Activated CD4-positive, alpha-beta T cell treated with anti-CD3 and anti-CD28 coated beads for 48 hours (primary cell): ENCODE results near the gene GRK5.

Experiments
- DNase-seq: peaks from one replicate; pipeline ENCODE4 v3.0.0-alpha.2; 2020

Gene GRK5

DNA sequence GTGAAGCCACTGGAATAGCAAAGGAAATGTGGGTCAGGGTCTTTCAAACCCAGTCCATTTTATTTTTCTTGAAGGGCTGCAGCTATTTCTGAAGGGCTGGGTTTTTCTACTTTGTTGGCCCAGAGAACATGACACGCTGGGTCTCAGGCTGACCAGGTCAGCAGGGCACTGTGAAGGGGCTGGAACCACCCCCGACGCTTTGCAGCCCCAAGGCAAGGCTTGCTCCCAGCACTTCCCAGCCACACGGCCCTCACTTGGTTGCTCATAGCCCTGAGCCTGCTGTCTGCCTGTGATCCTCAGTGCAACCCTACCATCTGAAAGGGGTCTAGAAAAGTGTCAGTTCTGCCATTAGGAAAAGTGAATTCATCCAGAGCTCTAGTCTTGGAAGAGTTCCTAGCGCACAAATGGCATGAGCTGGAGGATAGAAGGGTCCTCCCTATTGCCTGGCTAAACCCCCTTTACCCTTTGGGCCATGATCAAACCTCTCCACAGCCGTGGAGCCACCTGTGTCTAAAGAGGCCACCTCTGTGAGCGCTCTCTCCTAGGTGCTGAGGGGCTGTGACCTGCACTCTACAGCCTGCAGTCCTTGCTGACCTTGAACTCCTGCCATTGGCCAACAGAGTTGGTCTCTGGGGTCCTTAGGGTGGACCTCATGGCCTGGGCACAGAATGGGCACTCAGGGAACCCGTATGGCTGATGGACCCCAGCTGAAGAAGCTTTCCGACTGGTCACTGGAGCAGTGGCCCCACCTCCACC lies 203.2 kb downstream of the GRK5 start:
- DNase-seq, result no peak

DNA sequence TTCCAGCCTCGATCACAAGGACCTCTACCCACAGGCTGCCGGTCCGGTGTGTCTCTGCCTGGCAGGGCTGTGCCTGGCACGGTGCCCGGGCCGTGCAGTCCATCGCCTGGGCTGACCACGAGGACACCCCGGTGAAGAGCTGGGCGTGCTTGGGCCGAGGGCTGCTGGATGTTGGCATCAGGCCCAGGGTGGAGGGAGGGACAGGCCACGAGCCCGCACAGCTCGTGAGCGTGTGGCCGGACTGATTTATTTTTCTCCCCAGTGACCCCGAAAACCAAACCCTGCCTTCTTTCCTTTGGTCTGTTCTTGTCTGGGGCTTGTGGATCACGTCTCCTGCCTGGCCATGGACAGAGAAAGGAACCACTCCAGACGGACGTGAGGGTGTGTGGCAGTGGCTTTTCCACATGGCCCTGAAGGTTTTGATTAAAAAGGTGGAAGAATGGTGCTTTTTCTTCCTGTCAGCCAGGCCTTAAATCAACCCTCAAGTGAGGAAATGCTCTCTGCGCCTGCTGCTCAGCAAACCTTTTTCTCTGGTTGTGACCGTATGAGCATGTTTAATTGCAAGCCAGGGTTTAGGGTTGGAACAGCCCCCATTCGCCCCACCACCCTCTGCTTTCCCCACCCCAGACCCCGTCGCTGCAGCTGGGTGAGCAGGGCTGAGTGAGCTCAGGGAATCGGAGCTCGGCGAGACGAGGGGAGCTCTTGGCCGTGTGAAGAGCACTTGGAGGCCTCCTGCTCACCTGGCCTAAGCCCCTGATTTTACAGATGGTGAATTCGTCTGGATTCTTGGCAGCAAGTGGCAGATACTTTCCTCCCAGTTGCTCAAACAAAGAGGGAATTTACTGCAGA lies 205.1 kb downstream of the GRK5 start:
- no peak for DNase-seq

DNA sequence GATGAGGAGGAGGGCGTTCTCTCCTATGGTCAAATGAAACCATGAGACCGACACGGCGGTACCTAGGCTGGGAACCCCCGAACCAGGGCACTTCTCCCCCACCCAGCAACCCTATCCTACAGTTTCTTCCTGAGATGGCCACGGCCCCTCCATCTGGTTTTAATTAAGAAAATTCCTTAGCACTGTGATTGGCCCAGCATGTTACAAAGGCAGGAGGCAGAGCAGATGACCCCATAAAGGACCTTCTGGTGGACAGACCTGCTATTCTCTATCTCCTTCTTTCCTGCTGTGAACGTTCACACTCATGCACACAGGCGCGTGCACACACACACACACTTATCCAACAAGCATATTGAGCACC lies 205.7 kb downstream of the GRK5 start:
- DNase-seq, result no peak

DNA sequence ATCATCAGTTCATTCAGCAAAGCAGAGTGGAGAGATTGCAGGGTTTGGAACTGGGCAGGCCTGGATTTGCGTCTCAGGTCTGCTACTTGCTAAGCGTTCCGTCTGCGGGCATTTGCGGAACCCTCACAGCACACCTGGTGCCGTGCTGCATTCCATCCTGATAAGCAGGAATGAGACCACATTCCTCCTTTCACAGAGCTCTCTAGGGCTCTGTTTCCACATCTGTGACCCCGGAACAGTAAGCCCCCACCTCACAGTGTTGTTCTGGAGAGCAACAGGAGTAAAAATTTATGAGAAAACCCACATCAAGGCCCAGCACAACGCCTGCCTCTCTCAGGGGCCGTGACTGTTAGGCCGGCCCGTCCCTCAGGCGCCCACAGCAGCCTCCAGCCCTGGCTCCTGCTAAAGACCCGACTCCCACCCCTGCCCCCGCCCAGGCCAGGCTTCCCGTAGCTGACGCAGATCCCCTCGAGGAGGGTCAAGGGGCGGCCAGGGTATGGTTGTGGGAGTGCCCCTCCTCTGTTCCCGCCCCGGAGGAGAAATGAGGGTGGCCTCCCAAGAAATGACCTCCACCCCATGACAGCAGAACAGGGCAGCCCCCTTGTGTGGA lies 206.2 kb downstream of the GRK5 start:
- no peak for DNase-seq

DNA sequence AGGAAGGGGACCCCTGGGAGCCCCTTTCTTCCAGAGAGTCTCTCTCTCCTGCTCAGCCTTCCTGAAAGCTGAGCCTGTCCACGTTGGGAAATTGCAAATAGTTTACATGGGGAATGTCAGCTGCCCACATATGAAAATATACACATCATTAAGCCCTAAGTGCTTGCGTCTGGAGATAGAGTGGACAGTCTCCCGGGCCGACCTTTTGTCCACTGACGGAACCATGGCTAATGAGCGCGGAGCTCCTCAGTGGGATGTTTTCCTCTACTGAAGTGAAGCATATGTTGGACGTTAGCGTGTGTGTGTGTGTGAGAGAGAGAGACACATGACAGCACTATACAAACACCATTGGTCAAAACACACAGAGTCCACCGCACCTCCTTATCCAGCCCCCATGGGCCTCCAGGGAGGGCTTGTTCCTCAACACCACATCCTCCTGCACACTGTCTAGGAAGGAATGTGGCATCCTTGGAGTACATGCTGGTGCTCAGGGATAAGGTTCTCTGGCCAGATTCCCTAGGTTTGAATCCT lies 206.8 kb downstream of the GRK5 start:
- DNase-seq, result no peak

DNA sequence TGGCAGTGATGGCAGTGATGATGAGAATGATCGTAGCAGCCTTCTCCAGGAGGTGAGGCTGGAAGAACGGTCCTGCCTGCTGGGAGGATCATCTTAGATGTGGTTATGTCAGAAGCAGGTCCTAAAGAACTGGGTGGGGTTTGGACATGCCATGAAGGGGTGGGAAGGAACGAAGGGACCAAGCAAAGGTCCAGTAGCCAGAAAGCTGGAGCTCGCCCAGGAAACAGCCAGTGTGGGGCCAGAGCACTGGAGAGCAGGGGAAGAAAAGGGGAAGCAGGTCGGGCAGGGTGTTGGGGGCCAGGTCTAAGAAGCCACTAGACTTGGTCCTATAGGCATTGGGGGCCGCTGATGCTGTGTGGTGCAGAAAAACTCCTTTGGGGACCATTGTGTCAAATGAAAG lies 207.8 kb downstream of the GRK5 start:
- no peak for DNase-seq

DNA sequence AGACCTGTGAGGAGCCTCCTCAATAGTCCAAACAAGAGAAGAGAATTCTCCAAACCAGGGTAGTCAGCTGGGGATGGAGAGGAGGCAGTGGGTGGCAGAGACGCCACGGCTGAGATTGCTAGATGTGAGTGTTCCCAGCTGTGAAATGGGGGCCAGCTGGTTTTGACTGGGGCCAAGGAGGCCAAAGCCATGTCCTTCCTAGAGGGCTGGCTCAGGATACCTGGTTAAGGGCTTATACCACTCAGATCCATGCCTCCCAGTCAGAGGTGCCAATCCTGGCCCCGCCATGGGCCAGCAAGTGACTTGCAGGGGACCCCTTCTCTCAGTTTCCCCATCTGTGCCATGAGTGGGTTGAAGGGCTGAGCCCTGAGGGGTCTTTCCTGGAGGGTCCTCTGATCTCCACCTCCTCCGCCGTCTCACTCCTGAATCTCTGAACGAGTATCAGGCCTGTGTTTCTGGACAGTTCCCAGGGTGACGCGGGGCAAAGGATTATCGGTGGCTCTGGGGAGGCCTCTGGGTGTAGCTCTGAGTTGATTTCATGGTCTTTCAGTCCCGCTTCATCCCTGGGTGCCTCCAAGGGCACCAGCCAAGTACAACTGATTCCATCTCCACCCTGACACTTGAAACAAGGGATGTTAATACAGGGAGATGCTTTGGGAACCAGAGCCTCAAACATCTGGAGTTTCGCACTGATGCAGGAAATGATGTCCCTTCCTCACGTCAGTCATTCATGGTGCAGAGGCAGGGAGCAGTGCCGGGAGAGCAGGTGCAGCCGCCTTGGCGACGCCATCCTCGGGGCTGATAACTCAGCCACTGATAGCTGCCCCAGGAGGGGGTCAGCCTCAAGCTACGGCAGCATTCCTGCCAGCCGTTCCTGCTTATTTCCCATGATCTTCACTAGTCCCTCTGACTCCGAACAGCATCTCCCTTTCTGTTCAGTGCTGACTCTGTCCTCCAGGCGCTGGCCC lies 208.4 kb downstream of the GRK5 start:
- DNase-seq, result no peak

DNA sequence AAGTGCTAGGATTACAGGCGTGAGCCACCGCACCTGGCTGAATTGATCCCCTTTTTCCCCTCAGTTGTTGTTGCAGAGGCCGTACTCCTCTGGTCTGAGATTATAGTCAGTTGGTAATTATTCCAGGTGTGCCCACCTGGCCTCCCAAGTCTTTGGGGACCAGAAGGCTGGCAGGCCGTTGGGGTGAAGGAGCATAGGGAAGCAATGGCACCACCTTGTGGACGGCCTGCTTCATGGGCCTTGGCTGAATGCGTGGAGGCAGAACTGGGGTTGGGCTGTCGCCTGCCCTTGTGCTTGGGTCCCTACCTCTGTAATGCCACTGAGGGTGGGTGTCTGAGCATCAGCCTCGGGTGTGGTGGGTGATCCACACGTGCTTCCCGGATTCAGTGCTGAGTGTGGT lies 209.5 kb downstream of the GRK5 start:
- peak; percentile 82 for DNase-seq

DNA sequence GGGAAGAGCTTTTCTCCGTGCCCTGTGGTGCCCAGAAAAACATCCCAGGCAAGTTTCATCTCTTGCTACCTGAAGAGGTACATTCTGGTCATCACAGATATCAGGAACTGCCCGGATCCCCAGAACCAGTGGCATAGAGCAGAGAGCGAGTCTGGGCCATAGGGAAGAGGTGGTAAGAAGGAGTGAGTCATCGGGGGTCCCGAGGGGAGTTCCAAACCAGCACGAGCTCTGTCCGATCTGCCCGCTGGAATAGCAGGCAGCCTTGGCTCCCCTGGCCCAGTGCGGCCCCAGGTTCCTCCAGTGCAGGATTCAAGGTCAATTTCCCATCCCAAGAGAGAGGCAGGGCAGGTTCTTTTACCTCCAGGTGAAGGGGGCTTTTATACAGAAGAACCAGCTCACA lies 210.5 kb downstream of the GRK5 start:
- DNase-seq, result no peak

DNA sequence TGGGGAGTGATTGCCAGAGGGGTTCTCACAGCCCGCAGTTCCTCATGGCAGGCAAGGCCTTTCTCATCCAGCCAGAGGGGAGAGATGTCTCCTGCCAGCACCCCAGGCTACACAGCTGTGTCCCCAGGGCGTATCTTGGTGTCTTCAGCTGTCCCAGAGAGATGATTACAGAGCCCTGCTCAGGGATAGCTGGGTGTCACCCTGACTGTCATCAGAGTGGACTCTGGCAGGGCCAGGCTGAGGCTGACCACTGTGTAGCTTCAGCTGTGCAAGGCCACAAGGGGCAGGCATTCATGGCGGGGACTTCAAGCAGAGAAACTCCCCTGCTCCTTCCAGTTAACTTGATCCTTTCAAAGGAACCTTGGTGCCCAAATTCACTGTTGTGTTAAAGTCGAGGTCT lies 211.0 kb downstream of the GRK5 start:
- DNase-seq, result no peak

DNA sequence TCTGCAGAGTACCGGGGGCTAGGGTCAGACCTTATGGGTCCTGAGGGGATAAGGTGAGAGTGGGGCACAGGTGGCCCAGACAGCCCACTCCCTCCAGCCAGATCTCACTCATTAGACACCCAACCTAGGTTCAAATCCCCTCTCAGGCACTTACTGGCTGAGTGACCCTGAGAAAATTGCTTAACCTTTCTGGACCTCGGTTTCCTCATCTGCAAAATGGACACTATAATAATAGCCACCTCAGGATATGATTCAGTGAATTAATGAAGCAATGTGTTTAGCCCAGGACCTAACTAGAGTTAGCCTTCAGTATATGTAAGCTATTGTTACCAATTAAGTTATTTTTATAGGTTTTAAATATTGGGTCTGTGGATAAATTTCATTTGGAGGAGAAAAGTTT lies 212.6 kb downstream of the GRK5 start:
- DNase-seq, result no peak

DNA sequence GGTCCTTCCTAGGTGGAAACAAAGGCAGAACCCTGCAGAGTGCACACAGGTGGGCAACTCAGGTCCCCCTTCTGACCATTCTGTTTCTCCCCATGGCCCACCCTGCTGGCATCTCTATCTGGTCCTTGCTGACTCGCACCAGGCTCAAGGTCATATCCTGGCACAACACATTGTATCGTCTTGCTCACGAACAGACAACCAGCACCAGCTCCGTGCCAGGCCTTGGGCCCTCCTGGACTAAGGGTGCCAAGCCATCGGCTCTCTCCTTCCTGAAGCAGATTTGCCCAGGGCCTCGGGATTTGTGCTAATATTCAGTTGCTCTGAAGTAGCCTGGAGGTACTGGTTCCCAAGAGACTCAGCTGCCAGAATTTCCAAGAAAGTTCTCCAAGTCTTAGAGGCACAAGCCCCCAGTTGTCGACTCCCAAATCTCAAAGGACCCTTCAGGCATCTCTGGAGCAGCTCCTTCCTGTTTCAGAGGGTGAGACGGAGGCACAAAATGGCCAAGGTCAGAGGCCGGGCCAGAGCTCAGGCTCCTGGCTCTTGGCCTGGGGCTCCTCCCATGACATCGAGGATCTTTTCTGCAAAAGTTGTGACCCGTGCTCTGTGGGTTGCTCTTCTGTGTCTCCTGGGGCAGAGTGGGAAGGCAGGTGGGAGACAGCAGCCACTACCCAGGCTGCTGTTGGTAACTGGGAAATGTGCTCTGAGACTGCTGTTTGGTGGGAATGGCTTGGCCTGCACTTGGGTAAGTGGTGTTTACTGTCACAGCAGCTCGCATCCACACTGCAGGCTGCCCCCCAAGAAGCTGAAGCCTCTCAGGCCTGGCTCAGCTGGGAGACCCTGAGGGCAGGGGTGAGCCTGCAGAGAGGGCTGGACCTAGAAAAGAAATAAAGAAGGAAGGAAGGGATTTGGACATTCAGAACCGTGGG lies 213.8 kb downstream of the GRK5 start:
- no peak for DNase-seq

DNA sequence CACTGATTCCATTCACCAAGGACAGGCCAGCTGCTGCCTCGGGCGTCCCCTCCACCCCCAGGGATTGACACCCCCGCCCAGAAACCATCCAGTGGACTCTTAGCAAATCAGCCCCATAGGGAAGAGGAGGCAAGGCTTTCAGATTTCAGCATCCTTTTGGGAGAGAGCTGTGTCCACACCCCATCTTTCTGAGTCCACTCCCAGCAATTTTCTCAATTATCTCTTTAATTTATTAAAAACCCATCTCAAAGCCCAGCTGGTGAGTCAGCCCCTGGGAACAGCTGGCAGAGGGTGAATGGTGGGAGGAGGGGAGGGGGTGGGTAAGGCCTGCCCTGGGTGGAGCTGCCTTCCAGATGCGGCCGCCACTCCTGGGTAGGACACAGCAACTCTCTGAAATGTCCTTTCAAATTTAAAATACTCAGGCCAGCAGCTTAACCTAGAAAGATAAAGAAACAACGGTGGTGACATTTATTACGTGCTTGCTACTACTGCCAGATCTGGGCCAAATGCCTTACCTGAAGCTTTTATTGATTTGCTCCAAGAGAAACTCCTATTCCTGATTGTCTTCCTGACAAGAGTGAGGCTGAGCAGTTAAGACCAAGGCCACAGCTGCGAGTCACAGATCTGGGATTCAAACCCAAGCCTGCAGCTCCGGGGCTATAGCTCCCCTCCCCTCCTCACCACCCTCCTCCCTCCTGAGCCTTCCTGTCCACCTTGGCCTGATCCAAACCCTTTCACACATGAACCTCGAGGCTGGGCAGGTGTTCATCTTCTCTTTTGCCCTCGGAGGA lies 214.7 kb downstream of the GRK5 start:
- DNase-seq, result no peak

DNA sequence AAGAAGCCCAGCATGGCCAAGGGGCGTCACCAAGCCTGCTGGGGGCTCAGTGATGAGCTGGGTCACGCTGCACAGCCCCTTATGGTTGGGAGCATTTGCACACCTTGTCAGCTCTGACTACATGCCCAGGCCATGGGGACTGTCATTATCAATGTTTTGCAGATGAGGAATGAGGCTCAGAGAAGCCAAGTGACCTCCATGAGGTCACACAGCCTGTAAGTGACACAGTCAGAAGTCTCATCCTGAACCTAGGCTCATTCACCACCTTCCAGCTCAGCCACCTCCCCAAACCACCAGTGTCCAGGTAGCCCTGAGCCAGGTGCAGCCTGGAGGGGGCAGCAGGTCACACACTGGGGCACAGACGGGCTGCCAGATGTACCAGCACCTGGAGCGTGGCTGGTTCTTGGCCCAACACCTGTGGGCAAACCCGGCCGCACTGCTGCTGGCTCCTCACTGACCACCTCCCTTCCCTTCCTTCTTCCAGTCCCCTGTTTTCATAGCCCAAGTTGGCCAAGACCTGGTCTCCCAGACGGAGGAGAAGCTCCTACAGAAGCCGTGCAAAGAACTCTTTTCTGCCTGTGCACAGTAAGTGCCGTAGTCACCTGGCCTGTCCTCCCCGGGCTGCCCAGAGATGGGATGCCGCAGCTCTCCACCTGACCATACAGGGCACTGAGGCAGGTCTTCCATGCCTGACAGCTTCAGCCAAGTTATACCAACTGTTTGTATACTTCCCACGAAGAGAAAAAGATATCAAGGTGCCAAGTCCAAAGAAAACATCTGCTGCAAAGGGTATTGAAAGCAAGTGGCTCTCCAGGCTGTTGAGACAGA lies 215.5 kb downstream of the GRK5 start:
- DNase-seq, result no peak

DNA sequence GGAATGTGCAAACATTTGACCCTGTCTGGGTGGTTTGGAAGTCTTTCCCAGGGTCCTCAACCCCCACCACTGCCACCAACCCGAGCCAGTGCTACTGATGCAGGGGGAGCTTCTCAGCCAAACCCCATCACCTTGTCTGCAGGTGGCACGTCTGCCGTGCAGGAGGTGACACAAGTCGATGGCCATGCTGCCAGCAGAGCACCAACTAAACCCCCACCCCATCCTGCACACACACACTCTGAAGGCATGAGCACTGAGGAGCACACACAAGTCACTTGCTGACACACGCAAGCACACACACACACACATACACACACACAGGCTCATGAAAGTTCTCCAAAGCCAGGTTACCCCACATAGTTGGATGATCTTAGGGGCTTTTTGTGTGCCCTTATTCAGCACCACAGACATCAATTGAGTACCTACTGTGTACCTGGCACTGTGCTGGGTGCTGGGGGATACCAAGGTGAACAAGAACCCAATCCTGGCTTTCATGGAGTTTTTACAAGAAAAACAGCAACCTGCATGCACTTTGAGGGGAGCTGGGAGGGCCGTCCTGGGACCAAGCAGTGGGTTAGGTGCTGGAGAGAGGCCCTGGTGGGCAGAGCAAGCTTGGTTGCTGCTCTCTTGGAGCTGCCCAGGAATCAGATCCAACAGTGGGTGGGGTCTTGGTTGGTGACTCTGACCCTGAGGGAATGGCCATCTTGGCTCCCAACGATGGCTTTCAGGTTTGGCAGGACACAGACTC lies 216.3 kb downstream of the GRK5 start:
- no peak for DNase-seq

DNA sequence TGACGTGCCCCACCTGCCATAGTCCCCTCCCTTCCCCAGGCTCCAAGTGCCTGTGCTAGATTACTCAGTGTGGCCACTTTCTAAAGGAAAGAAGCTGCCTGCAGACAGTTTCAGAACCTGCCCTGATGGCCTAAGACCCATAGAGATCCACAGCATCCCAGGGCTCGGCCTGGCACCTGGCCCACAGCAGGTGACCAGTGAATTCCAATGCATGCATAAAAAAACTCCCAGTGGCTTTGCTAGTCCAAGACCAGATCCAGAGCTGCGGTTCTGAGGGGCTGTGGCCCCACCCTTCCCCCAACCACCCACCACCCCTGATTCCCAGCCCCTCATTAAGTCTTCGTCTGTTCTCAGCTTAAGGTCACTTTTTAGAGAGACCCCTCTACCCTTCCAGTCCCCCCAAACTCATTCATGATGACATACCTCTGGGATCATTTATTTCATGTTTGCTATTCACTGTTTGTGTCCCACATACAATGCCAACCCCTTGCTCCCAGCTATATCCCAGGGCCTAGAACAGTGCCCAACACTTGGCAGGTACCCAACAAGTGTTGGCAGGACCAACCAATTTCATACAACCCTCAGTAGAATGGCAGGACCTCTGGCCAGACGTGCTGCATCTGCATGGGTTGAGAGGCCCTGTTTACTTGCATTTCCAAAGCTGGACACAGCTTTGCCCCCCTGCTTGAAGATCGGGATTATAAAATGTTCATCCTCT lies 217.0 kb downstream of the GRK5 start:
- DNase-seq, result no peak

DNA sequence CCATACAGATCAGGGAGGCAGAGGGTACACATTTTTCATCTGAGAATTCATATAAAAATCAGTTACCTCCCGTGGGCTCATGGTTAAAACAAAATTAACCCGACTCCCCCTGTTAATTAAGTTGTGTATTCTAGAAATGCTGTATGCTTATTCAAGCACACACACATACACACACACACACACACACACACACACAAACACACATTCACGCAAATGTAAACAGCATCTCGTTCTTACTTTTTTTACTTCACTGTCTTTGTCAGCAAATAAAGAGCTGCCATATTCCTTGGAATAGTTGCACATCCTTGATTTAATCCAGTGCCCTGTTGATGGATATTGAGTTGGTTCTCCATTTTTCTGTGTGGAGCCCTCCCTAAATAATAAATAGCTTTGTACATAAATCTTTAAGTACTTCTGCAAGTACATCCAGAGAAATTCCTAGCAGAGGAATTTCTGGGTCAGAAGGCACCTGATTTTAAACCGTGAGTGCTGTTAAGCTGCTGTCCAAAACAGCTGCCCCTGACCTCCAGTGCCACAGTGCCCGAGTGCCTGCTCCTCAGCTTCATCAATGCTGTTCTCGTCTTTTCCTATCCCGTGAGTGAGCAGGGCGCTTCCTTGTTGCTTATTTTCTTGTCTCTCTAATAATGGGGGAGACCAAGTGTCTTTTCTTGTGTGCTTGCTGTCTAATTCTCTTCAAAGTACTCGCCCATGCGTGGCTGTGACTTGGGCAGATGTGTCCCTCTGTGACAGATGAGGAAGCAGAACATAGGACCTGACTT lies 217.9 kb downstream of the GRK5 start:
- DNase-seq, result no peak

DNA sequence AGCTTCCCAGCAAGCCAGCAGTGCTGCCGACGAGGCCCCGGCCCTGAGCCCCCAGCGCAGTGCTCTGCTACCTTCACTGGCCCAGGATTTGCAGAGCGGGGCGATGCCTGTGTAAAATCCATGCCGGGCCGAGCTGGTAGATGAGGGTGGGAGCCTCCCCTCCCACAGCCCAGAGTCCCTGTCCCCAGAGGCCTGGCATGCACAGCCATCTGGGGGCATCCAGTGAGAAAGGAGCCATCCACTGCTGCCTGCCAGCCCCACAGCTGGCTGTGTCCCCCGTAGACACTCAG lies 218.5 kb downstream of the GRK5 start:
- DNase-seq, result no peak
